ENCODE data around the gene VWC2L. TPM values are rescaled to one million over a fixed set of nuclear protein-coding genes. Genes with fewer than 3 reads are reported as not detected.

VWC2L gene
- total RNA-seq, 1 experiment from 2014 or later, result not detected

- POLR2A ChIA-PET, result no interaction called here
- Mint-ChIP-seq H3K4me1 (ENCODE audit: low read depth, unreplicated experiment) (no peaks in the 10 kb centered on the region), H3K27me3 (ENCODE audit: insufficient read depth, unreplicated experiment) (peaks cover 3% of the 10 kb centered on the region), H3K4me3 (ENCODE audit: unreplicated experiment) (no peak overlapping the region), H3K27ac (ENCODE audit: unreplicated experiment) (no peak overlapping the region), H3K9me3 (ENCODE audit: unreplicated experiment) (no peaks in the 10 kb centered on the region), H3K36me3 (ENCODE audit: insufficient read depth, unreplicated experiment) (no peaks in the 10 kb centered on the region)
- Histone ChIP-seq H3K4me1 (no peaks in the 10 kb centered on the region), H3K9me3 (no peaks in the 10 kb centered on the region), H3K27me3 (replicated peaks; ENCODE audit: control insufficient read depth, insufficient read depth, low read length) (no peaks in the 10 kb centered on the region), H3K36me3 (ENCODE audit: control insufficient read depth, insufficient read depth, low read length) (no peaks in the 10 kb centered on the region), H3K4me3 (ENCODE audit: low read depth, low read length) (no peak overlapping the region)
- intact Hi-C loops (cut with micrococcal nuclease; ENCODE audit: unreplicated experiment), result no loop called here
- no peak for DNase-seq
- TF ChIP-seq, protein P1, sequence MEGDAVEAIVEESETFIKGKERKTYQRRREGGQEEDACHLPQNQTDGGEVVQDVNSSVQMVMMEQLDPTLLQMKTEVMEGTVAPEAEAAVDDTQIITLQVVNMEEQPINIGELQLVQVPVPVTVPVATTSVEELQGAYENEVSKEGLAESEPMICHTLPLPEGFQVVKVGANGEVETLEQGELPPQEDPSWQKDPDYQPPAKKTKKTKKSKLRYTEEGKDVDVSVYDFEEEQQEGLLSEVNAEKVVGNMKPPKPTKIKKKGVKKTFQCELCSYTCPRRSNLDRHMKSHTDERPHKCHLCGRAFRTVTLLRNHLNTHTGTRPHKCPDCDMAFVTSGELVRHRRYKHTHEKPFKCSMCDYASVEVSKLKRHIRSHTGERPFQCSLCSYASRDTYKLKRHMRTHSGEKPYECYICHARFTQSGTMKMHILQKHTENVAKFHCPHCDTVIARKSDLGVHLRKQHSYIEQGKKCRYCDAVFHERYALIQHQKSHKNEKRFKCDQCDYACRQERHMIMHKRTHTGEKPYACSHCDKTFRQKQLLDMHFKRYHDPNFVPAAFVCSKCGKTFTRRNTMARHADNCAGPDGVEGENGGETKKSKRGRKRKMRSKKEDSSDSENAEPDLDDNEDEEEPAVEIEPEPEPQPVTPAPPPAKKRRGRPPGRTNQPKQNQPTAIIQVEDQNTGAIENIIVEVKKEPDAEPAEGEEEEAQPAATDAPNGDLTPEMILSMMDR (IDR thresholded peaks at IDR 0.05; ENCODE audit: insufficient read depth in 1 of 2, low read depth in 1 of 2, low read length in 1 of 2, severe bottlenecking in 1 of 2, unreplicated experiment in 1 of 2), result no peak
- BruUV-seq (replicated peaks), result no TSS peak
- CTCF ChIA-PET, result no interaction called here
Measured at GRCh38 chr2:214566457-214566856, 155.6 kb downstream of the VWC2L start.

GRCh38 chr2:214569419-214570035, 158.7 kb downstream of the VWC2L start:
- no peaks in the 10 kb centered on the region for H3K4me1 Mint-ChIP-seq (ENCODE audit: low read depth, unreplicated experiment)
- H3K27me3 ChIP-seq (replicated peaks; ENCODE audit: control insufficient read depth, insufficient read depth, low read length), result no peaks in the 10 kb centered on the region
- H3K36me3 Mint-ChIP-seq (ENCODE audit: insufficient read depth, unreplicated experiment), result no peaks in the 10 kb centered on the region
- ChIA-PET POLR2A (no interaction called here), CTCF (no interaction called here)
- no peak overlapping the region for H3K4me3 Mint-ChIP-seq (ENCODE audit: unreplicated experiment)
- BruUV-seq (replicated peaks), result no TSS peak
- H3K9me3 ChIP-seq, result no peaks in the 10 kb centered on the region
- TF ChIP-seq, protein P1 (IDR thresholded peaks at IDR 0.05; ENCODE audit: insufficient read depth in 1 of 2, low read depth in 1 of 2, low read length in 1 of 2, severe bottlenecking in 1 of 2, unreplicated experiment in 1 of 2), result no peak
- H3K36me3 ChIP-seq (ENCODE audit: control insufficient read depth, insufficient read depth, low read length), result no peaks in the 10 kb centered on the region
- no peak for DNase-seq
- intact Hi-C loops (cut with micrococcal nuclease; ENCODE audit: unreplicated experiment), result no loop called here
- H3K4me1 ChIP-seq, result no peaks in the 10 kb centered on the region
- no peaks in the 10 kb centered on the region for H3K9me3 Mint-ChIP-seq (ENCODE audit: unreplicated experiment)
- H3K27ac Mint-ChIP-seq (ENCODE audit: unreplicated experiment), result no peak overlapping the region
- H3K27me3 Mint-ChIP-seq (ENCODE audit: insufficient read depth, unreplicated experiment), result peaks cover 3% of the 10 kb centered on the region
- no peak overlapping the region for H3K4me3 ChIP-seq (ENCODE audit: low read depth, low read length)

GRCh38 chr2:214574084-214574781, 163.4 kb downstream of the VWC2L start:
- Mint-ChIP-seq H3K36me3 (ENCODE audit: insufficient read depth, unreplicated experiment) (no peaks in the 10 kb centered on the region), H3K27ac (ENCODE audit: unreplicated experiment) (no peak overlapping the region), H3K9me3 (ENCODE audit: unreplicated experiment) (no peaks in the 10 kb centered on the region), H3K4me1 (ENCODE audit: low read depth, unreplicated experiment) (no peaks in the 10 kb centered on the region), H3K27me3 (ENCODE audit: insufficient read depth, unreplicated experiment) (no peaks in the 10 kb centered on the region), H3K4me3 (ENCODE audit: unreplicated experiment) (no peak overlapping the region)
- CTCF ChIA-PET, result no interaction called here
- Histone ChIP-seq H3K9me3 (no peaks in the 10 kb centered on the region), H3K36me3 (ENCODE audit: control insufficient read depth, insufficient read depth, low read length) (no peaks in the 10 kb centered on the region), H3K27me3 (replicated peaks; ENCODE audit: control insufficient read depth, insufficient read depth, low read length) (no peaks in the 10 kb centered on the region), H3K4me1 (no peaks in the 10 kb centered on the region), H3K4me3 (ENCODE audit: low read depth, low read length) (no peak overlapping the region)
- intact Hi-C loops (cut with micrococcal nuclease; ENCODE audit: unreplicated experiment), result no loop called here
- no TSS peak for BruUV-seq (replicated peaks)
- TF ChIP-seq, protein P1 (IDR thresholded peaks at IDR 0.05; ENCODE audit: insufficient read depth in 1 of 2, low read depth in 1 of 2, low read length in 1 of 2, severe bottlenecking in 1 of 2, unreplicated experiment in 1 of 2), result no peak
- no peak for DNase-seq
- POLR2A ChIA-PET, result no interaction called here
